Kasumi-1 (cell line): Measurements from ENCODE around the gene MAGEB3.

ENCODE experiments used
- DNase-seq, 2 experiments: peaks; one replicate each; lab custom pipeline; 2025; lab: John Stamatoyannopoulos, UW

Gene MAGEB3

GRCh38 chrX:30280428-30280827 is 50.0 kb downstream of the MAGEB3 start:
- DNase-seq = no peak

GRCh38 chrX:30282527-30282926 is 52.1 kb downstream of the MAGEB3 start:
- DNase-seq = no peak

GRCh38 chrX:30283456-30284200 is 53.2 kb downstream of the MAGEB3 start:
- DNase-seq = no peak
